Endothelial cell (in vitro differentiated cells): ENCODE data around the gene QSER1. TPM values are rescaled to one million over a fixed set of nuclear protein-coding genes. Genes with fewer than 3 reads are reported as not detected.
"Not testable (repeated sequence)": the region's sequence is repeated elsewhere in the genome, so short reads cannot be mapped to it uniquely, and the experiment has no call there.

ENCODE experiments used
- DNase-seq: peaks from one replicate; pipeline ENCODE4 v3.0.0; 2021; ENCODE audit warnings: low spot score
- H3K27ac Mint-ChIP-seq: one replicate; pipeline ENCODE4 v1.8.0; 2021; ENCODE audit warnings: mixed read lengths, inconsistent platforms; ENCODE audit not compliant: unreplicated experiment
- H3K27me3 Mint-ChIP-seq: one replicate; pipeline ENCODE4 v1.8.0; 2021; ENCODE audit warnings: mild to moderate bottlenecking, moderate library complexity, mixed read lengths, inconsistent platforms; ENCODE audit not compliant: unreplicated experiment
- H3K36me3 Mint-ChIP-seq: one replicate; pipeline ENCODE4 v1.8.0; 2021; ENCODE audit warnings: mild to moderate bottlenecking, low read depth, mixed read lengths, inconsistent platforms; ENCODE audit not compliant: unreplicated experiment
- H3K4me1 Mint-ChIP-seq: one replicate; pipeline ENCODE4 v1.8.0; 2021; ENCODE audit warnings: mild to moderate bottlenecking, mixed read lengths, inconsistent platforms; ENCODE audit not compliant: unreplicated experiment
- H3K4me3 Mint-ChIP-seq: one replicate; pipeline ENCODE4 v1.8.0; 2021; ENCODE audit warnings: mild to moderate bottlenecking, mixed read lengths, inconsistent platforms; ENCODE audit not compliant: unreplicated experiment
- H3K9me3 Mint-ChIP-seq: one replicate; pipeline ENCODE4 v1.8.0; 2021; ENCODE audit warnings: mixed read lengths, inconsistent platforms; ENCODE audit not compliant: unreplicated experiment
- CTCF ChIP-seq: fragments of 200-600 bp; sonication (generic); IDR thresholded peaks from one replicate; pipeline ENCODE4 v1.5.0; 2021; ENCODE audit warnings: antibody characterized with exemption; ENCODE audit not compliant: unreplicated experiment
- total RNA-seq: library from RNA; stranded (reverse); fragmentation: NEBNext Ultra II Directional; extraction: Animal tissue kit (Norgen Biotek cat#: 25700); gene quantifications from one replicate; pipeline ENCODE4 v1.2.1, GENCODE V29; 2021; ENCODE audit not compliant: unreplicated experiment

Gene QSER1
- total RNA-seq, 1 donor from 2014 or later: 57.4 TPM

DNA sequence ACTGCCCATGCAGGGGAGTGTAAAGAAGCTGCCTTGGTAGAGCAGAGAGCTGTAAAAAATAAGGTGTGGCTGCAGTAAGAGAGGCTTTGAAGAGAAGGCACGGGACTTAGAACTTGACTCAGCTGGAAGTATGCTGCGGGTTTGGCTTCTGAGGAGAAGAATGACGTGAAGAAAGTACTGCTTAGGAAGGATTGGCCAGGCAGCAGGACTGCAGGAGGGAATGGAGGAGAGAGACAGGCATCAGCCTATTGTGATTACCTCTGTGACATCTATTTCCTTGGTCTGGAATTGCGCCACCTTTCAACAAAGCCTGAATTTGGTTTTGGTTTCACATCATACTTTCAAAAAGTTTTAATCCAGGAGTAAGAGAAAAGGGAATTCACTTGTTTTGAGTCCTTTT, 40.4 kb upstream of the QSER1 start:
- TF ChIP-seq CTCF: no peak
- DNase-seq: no peak
- no peaks in the 10 kb centered on the region for H3K9me3 Mint-ChIP-seq
- H3K4me3 Mint-ChIP-seq: no peak overlapping the region
- no peaks in the 10 kb centered on the region for H3K36me3 Mint-ChIP-seq
- H3K27ac Mint-ChIP-seq: no peak overlapping the region
- peaks cover 1% of the 10 kb centered on the region for H3K27me3 Mint-ChIP-seq
- H3K4me1 Mint-ChIP-seq: no peaks in the 10 kb centered on the region

GRCh38 chr11:32855601-32856000, 37.0 kb upstream of the QSER1 start:
- TF ChIP-seq CTCF: no peak
- no peak overlapping the region for H3K4me3 Mint-ChIP-seq
- H3K27me3 Mint-ChIP-seq: peaks cover 1% of the 10 kb centered on the region
- no peak overlapping the region for H3K27ac Mint-ChIP-seq
- DNase-seq: no peak
- no peaks in the 10 kb centered on the region for H3K4me1 Mint-ChIP-seq
- no peaks in the 10 kb centered on the region for H3K36me3 Mint-ChIP-seq
- H3K9me3 Mint-ChIP-seq: no peaks in the 10 kb centered on the region

DNA sequence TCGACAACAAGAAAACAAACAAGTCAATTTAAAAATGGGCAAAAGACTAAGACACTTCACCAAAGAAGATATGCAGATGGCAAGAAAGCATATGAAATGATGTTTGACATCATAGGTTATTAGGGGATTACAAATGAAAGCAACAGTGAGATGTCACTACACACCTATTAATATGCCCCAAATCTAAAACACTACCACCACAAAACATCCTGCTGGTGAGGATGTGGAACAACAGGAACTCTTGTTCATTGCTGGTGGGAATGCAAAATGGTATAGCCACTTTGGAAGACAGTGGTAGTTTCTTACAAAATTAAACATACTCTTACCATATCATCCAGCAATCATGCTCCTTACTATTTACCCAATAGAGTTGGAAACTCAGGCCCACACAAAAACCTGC, 33.9 kb upstream of the QSER1 start:
- no peaks in the 10 kb centered on the region for H3K27me3 Mint-ChIP-seq
- H3K4me3 Mint-ChIP-seq: no peak overlapping the region
- no peak overlapping the region for H3K27ac Mint-ChIP-seq
- DNase-seq: no peak
- TF ChIP-seq CTCF: peak; percentile 54
- no peaks in the 10 kb centered on the region for H3K4me1 Mint-ChIP-seq
- no peaks in the 10 kb centered on the region for H3K9me3 Mint-ChIP-seq
- H3K36me3 Mint-ChIP-seq: no peaks in the 10 kb centered on the region

DNA sequence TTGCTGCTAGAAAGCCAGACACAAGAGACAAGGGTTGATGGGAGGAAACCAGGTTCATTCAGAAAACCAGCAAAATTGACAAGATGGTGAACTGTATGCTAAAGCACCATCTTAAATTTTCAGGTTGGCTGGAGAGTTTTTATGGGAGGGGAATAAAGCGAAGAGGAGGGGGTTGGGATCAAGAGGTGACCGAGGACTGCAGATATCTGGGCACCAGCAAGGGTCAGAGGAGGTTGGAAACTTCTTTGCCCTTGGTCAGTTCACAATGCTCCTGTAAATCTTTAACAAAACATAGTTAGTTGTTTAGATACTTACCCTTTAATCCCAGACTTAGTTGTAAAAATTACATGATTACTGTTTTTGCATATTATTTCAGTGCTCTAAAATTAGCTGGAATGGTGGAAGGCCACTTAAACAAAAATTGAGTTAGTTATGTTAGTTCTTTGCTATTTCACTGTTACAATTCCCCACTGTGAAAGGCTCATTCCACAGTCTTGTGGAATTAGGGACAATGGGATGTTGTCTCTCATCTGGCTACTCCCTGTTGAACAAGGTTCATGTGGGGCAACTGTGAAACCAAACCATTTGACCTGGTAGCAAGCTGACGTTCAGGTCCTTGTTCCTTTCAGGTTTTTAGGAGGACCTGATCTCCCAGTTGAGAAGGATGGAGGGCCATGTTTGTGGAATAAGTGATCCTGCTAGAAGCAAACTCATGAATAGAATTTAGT, 30.6 kb upstream of the QSER1 start:
- no peaks in the 10 kb centered on the region for H3K36me3 Mint-ChIP-seq
- TF ChIP-seq CTCF: no peak
- no peaks in the 10 kb centered on the region for H3K27me3 Mint-ChIP-seq
- no peak overlapping the region for H3K4me3 Mint-ChIP-seq
- H3K4me1 Mint-ChIP-seq: no peaks in the 10 kb centered on the region
- no peaks in the 10 kb centered on the region for H3K9me3 Mint-ChIP-seq
- H3K27ac Mint-ChIP-seq: no peak overlapping the region
- DNase-seq: no peak

DNA sequence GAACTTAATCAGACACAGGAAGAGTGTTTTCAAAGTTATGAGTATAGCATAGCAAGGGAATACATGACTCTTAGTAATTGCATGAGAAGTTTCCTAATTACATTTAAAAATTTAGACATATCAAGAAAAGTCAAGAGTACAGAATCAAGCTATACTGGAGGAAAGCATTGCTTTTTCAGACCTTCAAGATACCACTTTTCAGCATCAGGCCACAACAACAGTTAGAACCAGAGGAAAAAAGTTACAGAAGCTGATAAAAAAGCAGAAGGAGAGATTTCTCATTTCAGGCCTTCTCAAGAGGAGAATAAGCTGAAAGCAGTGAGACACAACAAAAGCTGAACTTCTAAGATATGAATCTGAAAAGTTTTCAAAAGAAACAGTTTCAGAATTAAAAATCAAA, 28.1 kb upstream of the QSER1 start:
- H3K27ac Mint-ChIP-seq: no peak overlapping the region
- H3K4me1 Mint-ChIP-seq: no peaks in the 10 kb centered on the region
- no peak for DNase-seq
- H3K36me3 Mint-ChIP-seq: no peaks in the 10 kb centered on the region
- H3K4me3 Mint-ChIP-seq: no peak overlapping the region
- no peaks in the 10 kb centered on the region for H3K27me3 Mint-ChIP-seq
- no peaks in the 10 kb centered on the region for H3K9me3 Mint-ChIP-seq
- TF ChIP-seq CTCF: no peak

- H3K36me3 Mint-ChIP-seq, DNase-seq, H3K27me3 Mint-ChIP-seq, H3K4me3 Mint-ChIP-seq, H3K4me1 Mint-ChIP-seq, H3K27ac Mint-ChIP-seq, H3K9me3 Mint-ChIP-seq: not testable (repeated sequence)
These were observed 23.9 kb upstream of the QSER1 start for GRCh38 chr11:32868752-32869151.
